ENCODE data around the gene MAGI2. TPM values are rescaled to one million over a fixed set of nuclear protein-coding genes. Genes with fewer than 3 reads are reported as not detected.

The MAGI2 gene
- total and polyA plus RNA-seq, 2 of the 13 experiments (the other 11 are each of a cell fraction or from before 2014, with no cell fraction given) = 1.5 to 3.8 TPM

DNA sequence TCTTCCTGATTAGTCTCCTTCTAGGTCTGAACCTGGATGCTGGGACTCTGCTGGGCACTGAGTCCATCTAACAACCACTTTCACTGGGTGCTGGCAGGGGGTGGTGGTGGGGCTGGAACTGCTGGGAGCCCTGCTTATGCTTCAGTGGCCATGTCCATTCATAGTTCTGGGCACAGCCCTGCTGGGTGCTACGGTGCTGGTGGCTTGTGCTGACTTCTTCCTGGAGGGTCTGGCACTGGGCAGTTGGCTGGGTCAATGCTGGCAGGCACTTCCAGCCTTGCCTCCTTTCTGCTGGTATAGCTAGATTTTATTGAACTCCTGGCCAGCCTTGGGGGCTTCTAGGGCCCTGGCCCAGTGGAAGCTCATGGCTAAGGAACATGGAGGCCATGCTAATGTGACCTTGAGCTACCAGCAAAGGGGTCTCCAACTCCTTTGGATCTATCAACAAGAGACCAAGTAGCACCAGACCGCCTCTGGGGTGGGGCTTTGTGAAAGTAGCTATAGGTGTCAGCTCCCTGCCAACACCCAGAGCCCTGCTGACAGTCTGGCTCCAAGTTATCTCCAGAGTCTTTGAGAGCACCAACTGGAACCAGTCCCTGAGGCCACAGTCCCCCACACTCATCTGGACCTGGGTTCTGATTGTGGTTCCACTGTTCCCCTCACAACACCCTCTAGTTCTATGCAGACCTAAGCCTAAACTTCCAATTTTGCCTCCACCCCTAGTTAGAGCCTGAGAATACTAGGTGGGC is 99.6 kb downstream of the MAGI2 start:
- H3K4me3 ChIP-seq (replicated peaks in 1 of 3; ENCODE audit: insufficient read depth in 1 of 3, low read depth in 2 of 3, low read length in 3 of 3) = no peak overlapping the region
- H3K4me1 ChIP-seq (ENCODE audit: insufficient read depth, low read length) = peaks cover 9% of the 10 kb centered on the region
- CTCF ChIA-PET (ENCODE audit: low intra/inter-chr PET ratio, low total read pairs) = no interaction called here
- TF ChIP-seq, protein P1, sequence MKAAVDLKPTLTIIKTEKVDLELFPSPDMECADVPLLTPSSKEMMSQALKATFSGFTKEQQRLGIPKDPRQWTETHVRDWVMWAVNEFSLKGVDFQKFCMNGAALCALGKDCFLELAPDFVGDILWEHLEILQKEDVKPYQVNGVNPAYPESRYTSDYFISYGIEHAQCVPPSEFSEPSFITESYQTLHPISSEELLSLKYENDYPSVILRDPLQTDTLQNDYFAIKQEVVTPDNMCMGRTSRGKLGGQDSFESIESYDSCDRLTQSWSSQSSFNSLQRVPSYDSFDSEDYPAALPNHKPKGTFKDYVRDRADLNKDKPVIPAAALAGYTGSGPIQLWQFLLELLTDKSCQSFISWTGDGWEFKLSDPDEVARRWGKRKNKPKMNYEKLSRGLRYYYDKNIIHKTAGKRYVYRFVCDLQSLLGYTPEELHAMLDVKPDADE (CRISPR knock-in tag; IDR thresholded peaks at IDR 0.05) = no peak
- no peak for TF ChIP-seq NRL (CRISPR knock-in tag; IDR thresholded peaks at IDR 0.05; ENCODE audit: borderline replicate concordance)
- TF ChIP-seq, protein P2, sequence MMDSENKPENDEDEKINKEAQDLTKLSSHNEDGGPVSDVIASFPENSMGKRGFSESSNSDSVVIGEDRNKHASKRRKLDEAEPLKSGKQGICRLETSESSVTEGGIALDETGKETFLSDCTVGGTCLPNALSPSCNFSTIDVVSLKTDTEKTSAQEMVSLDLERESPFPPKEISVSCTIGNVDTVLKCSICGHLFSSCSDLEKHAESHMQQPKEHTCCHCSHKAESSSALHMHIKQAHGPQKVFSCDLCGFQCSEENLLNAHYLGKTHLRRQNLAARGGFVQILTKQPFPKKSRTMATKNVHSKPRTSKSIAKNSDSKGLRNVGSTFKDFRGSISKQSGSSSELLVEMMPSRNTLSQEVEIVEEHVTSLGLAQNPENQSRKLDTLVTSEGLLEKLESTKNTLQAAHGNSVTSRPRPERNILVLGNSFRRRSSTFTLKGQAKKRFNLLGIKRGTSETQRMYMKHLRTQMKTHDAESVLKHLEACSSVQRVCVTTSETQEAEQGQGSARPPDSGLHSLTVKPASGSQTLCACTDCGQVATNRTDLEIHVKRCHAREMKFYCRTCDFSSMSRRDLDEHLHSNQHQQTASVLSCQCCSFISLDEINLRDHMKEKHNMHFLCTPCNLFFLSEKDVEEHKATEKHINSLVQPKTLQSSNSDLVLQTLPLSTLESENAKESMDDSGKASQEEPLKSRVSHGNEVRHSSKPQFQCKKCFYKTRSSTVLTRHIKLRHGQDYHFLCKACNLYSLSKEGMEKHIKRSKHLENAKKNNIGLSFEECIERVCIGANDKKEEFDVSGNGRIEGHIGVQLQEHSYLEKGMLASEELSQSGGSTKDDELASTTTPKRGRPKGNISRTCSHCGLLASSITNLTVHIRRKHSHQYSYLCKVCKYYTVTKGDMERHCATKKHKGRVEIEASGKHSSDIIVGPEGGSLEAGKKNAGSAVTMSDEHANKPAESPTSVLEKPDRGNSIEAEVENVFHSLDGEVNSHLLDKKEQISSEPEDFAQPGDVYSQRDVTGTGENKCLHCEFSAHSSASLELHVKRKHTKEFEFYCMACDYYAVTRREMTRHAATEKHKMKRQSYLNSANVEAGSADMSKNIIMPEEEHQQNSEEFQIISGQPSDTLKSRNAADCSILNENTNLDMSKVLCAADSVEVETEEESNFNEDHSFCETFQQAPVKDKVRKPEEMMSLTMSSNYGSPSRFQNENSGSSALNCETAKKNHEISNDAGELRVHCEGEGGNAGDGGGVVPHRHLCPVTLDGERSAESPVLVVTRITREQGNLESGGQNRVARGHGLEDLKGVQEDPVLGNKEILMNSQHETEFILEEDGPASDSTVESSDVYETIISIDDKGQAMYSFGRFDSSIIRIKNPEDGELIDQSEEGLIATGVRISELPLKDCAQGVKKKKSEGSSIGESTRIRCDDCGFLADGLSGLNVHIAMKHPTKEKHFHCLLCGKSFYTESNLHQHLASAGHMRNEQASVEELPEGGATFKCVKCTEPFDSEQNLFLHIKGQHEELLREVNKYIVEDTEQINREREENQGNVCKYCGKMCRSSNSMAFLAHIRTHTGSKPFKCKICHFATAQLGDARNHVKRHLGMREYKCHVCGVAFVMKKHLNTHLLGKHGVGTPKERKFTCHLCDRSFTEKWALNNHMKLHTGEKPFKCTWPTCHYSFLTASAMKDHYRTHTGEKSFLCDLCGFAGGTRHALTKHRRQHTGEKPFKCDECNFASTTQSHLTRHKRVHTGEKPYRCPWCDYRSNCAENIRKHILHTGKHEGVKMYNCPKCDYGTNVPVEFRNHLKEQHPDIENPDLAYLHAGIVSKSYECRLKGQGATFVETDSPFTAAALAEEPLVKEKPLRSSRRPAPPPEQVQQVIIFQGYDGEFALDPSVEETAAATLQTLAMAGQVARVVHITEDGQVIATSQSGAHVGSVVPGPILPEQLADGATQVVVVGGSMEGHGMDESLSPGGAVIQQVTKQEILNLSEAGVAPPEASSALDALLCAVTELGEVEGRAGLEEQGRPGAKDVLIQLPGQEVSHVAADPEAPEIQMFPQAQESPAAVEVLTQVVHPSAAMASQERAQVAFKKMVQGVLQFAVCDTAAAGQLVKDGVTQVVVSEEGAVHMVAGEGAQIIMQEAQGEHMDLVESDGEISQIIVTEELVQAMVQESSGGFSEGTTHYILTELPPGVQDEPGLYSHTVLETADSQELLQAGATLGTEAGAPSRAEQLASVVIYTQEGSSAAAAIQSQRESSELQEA (CRISPR knock-in tag; IDR thresholded peaks at IDR 0.05; ENCODE audit: not compliant biosample characterization) = no peak
- no peak for TF ChIP-seq ZNF713 (CRISPR knock-in tag; IDR thresholded peaks at IDR 0.05)
- no peak for TF ChIP-seq ZNF878 (CRISPR knock-in tag; IDR thresholded peaks at IDR 0.05)
- TF ChIP-seq KLF9 (CRISPR knock-in tag; IDR thresholded peaks at IDR 0.05; ENCODE audit: low read depth) = no peak
- TF ChIP-seq AGO1 (IDR thresholded peaks at IDR 0.05; ENCODE audit: low read depth, low read length, poor library complexity, severe bottlenecking) = no peak
- no peak for TF ChIP-seq ZNF382 (CRISPR knock-in tag; IDR thresholded peaks at IDR 0.05; ENCODE audit: borderline replicate concordance)
- TF ChIP-seq SPEN (CRISPR knock-in tag; IDR thresholded peaks at IDR 0.05; ENCODE audit: low read depth) = no peak
- TF ChIP-seq BHLHE40 (IDR thresholded peaks at IDR 0.05; ENCODE audit: low read length) = no peak
- no peak for TF ChIP-seq ZNF160 (CRISPR knock-in tag; IDR thresholded peaks at IDR 0.05)
- no peaks in the 10 kb centered on the region for H3K36me3 ChIP-seq (replicated peaks in 1 of 2; ENCODE audit: control insufficient read depth in 1 of 2, insufficient read depth in 2 of 2, low read length in 2 of 2)
- H4K20me1 ChIP-seq (ENCODE audit: insufficient read depth, low read length) = no peaks in the 10 kb centered on the region
- no peak overlapping the region for H3K9ac ChIP-seq (ENCODE audit: insufficient read depth, low read depth, low read length)
- DNase-seq (ENCODE audit: low spot score) (no peak), FAIRE-seq (no peak), ATAC-seq (no peak)
- no peak overlapping the region for H3K27ac ChIP-seq (ENCODE audit: extremely low read length, insufficient read depth, low read length)
- no peak overlapping the region for H3K4me2 ChIP-seq (ENCODE audit: low read depth, low read length)
- H3K27me3 ChIP-seq (ENCODE audit: control insufficient read depth in 1 of 2, insufficient read depth in 2 of 2, low read length in 2 of 2) = no peaks in the 10 kb centered on the region
- POLR2A ChIA-PET = no interaction called here
- WGBS (ENCODE audit: low lambda C conversion rate) = no CpG with 5 or more reads among the region's 2 CpGs
- no TSS peak for BruUV-seq (replicated peaks)
- intact Hi-C loops (cut with micrococcal nuclease; ENCODE audit: unreplicated experiment) (no loop called here), in situ Hi-C loops (cut with HindIII; ENCODE audit: extremely low pct_ligation_motif_present, low pct_unique_long_range_greater_than_20kb) (no loop called here)
- no peaks in the 10 kb centered on the region for H3K79me2 ChIP-seq (ENCODE audit: insufficient read depth, low read length)
- H3K9me3 ChIP-seq (ENCODE audit: low read length) = no peaks in the 10 kb centered on the region
- H2AFZ ChIP-seq (ENCODE audit: low read length) = no peak overlapping the region
